Hematopoietic multipotent progenitor cell treated with erythropoietin and hydrocortisone succinate and interleukin-3 and kit ligand, for 8 days (in vitro differentiated cells): Measurements from ENCODE around the gene RIPPLY3.
A peak's percentile ranks its signal among the peaks of the same experiment; 100 is the strongest.
"Not testable (repeated sequence)": the region's sequence is repeated elsewhere in the genome, so short reads cannot be mapped to it uniquely, and the experiment has no call there.

Experiments used
- DNase-seq: peaks from one replicate; pipeline ENCODE4 v3.0.0-alpha.2; 2015

Gene RIPPLY3

DNA sequence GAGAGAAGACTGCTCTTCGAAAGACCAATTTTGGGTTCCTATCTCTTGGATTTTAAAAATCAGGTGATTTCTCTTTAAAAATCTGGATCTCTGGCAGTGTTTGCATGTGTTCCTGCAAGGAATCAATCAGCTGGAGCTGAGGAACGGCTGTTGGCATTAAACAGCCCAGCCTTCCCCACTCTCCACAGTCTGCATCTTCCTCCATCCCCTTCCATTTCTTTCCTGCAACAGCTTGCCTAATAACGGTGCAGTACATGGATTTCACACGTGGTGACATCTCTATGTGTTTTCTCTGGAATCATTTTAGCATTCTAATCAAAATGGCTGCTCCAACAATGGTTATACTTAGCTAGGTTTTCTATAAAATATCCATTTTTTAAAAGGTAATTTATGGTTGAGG is 20.0 kb downstream of the RIPPLY3 start:
- DNase-seq: no peak

DNA sequence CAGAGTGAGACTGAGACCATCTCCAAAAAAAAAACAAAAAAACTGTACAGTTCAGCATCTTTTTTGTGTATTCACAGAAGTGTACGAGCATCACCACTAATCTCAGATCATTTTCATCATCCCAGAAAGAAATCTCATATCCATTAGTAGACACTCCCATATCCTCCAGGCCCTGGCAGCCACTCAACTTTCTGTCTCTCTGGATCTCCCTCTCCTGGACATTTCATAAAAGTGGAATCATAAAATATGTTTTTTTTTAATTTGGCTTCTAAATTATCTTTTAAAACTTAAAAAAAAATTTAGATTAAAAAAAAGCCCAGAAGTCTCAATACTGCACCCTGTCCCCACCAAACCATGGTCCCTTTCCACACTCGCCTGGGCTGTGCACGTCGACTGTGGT is 22.1 kb downstream of the RIPPLY3 start:
- no peak for DNase-seq

DNA sequence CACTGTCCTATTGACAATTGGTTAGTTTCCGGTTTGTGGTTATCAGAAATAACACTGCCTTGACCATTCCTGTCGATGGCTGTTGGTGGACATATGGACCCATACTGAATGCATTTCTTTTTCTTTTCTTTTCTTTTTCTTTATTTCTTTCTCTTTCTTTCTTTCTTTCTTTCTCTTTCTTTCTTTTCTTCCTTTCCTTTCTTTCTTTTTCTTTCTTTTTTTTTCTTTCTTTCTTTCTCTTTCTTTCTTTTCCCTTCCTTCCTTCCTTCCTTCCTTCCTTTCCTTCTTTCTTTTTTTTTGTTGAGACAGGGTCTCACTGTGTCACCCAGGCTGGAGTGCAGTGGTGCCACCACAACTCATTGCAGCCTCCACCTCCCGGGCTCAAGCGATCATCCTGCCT is 24.4 kb downstream of the RIPPLY3 start:
- no peak for DNase-seq

DNA sequence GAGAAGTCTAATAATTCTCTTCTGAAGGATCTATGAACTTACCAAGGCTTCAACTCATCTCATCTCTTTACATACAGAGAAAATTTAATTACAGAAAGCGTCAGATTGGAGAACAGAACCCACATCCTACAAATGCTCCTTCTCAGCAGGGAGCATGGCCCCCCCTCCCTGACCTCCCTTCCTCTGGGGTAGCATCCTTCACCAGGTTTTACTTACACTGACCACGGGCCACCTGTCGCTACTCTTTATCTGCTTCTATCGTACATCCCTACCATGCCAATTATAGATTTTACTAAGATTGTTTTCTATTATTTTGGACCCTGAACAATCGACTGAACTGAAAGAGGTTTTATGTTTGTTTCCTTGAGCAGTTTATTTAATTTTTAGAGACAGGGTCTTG is 25.8 kb downstream of the RIPPLY3 start:
- DNase-seq: no peak

- no peak for DNase-seq
Observed at GRCh38 chr21:37032877-37033471, 26.5 kb downstream of the RIPPLY3 start.

DNA sequence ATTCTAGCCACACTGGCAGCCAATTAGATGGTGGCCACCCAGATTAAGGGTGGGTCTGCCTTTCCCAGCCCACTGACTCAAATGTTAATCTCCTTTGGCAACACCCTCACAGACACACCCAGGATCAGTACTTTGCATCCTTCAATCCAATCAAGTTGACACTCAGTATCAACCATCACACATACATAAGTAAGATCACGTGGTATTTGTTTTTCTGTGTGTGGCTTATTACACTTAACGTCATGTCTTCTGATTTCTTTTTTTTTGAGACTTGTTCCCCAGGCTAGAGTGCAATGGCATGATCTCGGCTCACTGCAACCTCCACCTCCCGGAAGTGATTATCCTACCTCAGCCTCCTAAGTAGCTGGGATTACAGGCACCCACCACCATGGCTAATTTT is 27.9 kb downstream of the RIPPLY3 start:
- DNase-seq: not testable (repeated sequence)

DNA sequence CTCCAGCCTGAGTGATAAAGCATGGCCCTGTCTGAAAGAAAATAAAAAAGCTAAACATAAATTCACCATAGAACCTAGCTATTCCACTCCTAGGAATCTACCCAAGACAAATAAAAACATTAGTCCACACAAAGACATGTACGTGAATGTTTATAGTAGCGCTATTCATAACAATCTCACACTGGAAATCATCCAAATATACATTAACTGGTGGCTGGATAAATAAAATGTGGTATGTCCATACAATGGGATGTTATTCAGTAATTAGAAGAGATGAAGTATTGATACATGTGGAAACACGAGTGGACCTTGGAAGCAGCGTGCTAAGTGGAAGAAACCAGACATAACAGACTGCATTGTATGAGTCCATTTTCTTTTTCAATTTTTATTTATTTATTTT is 29.7 kb downstream of the RIPPLY3 start:
- no peak for DNase-seq

DNA sequence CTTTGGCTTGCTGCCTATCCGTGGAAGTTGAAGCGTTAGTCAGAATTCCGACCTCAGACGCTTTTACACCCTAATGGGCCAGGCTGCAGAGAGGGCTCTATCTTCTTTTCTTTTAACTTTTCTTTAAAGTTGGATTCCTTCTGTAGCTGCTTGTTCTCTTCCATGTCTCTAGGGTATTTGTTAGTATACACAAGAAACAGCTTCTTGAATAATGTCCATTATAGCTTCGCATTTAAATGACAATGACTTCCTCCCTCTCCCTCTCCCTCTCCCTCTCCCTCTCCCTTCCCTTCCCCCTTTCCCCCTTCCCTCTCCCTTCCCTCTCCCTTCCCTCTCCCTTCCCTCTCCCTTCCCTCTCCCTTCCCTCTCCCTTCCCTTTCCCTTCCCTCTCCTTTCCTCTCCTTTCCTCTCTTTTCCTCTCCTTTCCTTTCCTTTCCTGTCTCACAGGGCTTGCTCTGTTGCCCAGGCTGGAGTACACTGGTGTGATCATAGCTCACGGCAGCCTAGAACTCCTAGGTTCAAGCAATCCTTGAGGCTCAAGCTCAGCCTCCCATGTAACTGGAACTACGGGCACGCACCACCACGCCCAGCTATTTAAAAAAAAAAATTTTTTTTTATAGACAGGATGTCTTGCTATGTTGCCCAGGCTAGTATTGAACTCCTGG is 33.0 kb downstream of the RIPPLY3 start:
- DNase-seq: no peak

- no peak for DNase-seq
Observed at GRCh38 chr21:37040212-37040611, 33.7 kb downstream of the RIPPLY3 start.

- no peak for DNase-seq
Observed at GRCh38 chr21:37041706-37042271, 35.3 kb downstream of the RIPPLY3 start.

DNA sequence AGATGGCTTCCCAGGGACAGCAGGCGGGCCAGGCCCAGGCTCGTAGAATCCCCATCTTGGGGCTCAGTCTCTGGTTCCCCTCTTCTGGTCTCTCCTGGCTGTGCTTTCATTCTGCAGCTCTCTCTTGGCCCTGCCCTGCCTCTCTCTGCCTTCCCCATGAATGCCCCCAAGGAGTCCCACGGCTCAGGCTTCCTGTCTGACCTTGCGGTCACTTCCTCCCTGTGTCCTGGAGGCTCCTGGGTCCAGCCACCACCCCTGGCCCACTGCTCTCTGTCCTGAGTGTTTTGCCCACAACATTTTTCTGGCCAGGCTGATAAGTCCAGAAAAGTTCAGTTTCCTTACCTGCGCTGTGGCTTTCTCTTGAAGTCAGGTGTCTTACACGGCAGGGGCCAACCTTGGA is 37.3 kb downstream of the RIPPLY3 start:
- no peak for DNase-seq

DNA sequence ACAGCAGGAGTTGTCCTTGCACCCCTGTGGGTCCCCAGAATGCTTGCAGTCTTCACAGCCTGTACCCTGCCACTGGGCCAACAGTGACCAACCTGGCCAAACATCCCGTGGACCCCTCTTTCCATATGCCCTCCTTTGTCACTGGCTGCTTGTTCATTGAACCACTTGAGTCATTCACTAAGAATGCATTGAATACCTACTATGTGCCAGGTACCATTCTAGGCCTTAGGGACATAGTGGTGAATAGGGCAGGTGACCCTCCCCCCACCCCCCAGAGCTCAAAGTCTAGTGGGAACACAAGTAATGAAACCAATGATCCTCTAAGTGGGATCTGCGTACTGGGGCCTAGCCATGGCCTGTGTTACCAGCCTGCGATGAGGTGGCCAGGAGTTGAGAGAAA is 38.1 kb downstream of the RIPPLY3 start:
- no peak for DNase-seq

- peak; percentile 11 for DNase-seq
Observed at GRCh38 chr21:37045149-37045548, 38.6 kb downstream of the RIPPLY3 start.

DNA sequence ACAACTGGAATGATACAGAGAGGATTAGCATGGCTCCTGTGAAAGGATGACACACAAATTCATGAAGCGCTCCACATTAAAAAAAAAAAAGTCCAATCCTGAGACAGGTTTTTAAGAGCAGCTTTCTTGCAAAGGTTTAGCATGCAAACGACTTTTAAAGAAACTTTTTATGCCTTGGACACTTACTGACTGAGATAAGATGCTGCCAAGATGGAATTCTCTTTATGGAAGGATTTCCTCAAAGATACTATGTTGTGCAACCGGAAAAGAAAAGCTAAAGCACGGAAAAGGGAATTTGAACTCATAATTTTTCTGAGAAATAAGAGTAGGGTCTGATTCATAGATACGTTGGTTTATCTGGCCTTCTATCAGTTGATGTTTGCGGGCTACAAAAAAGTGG is 39.1 kb downstream of the RIPPLY3 start:
- DNase-seq: no peak

GRCh38 chr21:37047079-37047478 is 40.6 kb downstream of the RIPPLY3 start:
- DNase-seq: no peak

DNA sequence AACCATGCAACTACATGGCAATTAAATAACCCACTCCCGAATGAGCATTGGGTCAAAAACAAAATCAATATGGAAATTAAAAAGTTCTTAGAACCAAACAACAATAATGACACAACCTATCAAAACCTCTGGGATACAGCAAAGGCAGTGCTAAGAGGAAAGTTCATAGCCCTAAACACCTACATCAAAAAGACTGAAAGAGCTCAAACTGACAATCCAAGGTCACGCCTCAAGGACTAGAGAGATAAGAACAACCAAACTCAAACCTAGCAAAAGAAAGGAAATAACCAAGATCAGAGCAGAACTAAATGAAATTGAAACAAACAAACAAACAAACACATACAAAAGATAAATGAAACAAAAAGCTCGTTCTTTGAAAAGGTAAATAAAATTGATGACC is 43.2 kb downstream of the RIPPLY3 start:
- not testable (repeated sequence) for DNase-seq

- DNase-seq: no peak
Observed at GRCh38 chr21:37055271-37055855, 48.9 kb downstream of the RIPPLY3 start.

DNA sequence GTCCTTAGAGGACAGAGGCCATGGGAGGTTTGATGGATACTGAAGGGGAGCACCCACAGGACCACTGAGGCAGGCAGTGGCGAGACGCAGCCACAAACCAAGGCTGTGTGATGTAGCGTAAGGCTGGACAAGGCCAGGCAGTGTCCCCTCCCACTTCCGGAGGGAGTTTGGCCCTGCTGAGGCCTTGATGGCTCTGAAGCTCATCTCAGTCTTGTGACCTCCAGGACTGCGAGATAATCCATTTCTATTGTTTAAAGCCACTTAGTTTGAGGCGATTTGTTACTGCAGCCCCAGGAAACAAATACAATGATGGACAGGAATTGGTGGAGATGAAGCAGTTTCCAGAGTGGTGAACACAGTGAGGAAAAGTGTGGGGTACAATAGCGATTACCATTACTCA is 51.1 kb downstream of the RIPPLY3 start:
- DNase-seq: no peak

DNA sequence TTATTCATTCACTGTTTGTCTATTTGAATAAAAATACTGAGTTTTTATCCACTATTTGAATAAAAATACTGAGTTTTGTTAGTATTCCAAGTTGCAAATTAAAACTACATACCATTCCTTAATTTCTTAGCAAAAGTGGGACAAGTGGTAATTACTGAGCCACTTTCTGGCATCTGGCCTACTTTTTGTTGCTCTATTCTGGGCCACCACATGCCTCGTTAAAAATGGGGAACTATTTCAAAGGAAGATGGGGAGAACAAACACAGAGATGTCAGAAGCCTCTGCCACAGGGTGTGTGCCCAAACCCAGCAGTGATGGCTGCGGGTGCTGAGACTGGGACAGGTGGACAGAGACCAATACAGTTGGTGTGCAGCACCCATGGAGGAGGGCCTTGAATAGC is 51.8 kb downstream of the RIPPLY3 start:
- DNase-seq: no peak

DNA sequence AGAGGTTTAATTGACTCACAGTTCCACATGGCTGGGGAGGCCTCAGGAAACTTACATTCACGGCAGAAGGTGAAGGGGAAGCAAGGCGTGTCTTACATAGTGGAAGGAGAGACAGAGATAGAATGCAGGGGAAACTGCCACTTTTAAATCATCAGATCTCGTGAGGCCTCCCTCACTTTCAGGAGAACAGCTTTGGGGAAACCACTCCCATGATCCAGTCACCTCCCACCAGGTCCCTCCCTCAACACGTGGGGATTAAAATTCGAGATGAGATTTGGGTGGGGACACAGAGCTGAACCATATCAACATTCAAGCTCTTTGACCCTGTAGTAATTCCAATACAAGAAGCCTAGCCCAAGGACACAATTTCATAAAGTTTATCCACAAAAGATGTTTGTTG is 52.7 kb downstream of the RIPPLY3 start:
- no peak for DNase-seq

DNA sequence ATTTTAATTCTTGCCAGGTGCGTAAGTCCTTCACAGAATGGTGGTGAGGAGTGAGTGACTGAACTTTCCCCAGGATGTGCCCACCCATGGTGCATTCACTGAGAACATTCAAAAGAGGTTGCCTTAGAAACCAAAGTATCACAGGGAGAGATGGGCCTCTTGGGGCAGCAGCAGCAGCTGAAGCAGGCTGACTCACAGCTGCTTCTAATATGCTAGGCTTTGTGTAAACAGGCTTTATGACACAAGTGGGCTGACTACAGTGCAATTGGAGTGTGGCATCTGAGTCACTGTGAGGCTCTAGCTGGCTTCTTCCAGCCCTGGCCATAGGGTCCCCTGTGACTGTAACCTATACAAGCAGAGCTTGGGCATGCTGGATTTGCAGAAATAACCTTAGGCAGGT is 53.8 kb downstream of the RIPPLY3 start:
- DNase-seq: no peak

DNA sequence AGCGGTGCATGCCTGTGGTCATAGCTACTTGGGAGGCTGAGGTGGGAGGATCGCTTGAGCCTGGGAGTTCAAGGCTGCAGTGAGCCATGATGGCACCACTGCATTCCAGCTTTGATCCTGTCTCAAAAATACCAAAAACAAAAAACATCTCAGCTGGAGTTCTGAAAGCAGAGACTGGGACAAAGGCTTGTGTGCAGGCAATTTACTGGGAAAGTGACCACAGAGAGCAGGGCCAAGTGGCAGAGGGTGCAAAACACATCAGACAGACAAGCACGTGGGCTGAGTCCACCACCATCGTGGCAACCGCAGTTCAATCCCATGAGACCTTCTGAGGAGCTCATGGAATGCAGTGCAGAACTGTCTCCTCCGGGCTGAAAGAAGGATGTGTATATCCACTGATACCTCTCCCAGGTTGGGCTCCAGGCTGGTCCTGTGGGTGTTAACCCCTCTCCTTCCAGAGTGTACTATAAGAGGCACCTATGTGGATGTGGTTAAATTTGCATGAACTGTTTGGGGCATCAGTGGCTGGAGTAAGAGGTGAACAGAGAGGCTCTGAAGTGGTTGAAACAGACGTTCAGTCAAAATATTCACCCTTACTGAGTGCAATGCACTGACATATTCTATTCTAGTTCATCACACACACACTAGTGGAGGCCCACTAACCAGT is 55.6 kb downstream of the RIPPLY3 start:
- no peak for DNase-seq

DNA sequence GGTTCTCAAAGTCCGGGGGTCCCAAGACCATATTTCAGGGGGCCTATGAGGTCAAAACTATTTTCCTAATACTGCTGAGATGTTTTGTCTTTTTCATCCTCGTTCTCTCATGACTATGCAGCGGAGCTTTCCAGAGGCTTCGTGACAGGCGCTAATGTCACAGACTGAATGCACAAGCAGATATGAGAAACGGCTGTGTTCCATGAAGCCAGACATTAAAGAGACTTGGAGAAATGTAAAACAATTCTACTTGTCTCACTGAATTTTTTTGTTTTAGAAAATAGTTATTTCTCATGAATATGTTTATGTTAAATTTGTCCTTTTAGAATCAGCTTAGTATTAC is 56.1 kb downstream of the RIPPLY3 start:
- DNase-seq: no peak

- DNase-seq: no peak
Observed at GRCh38 chr21:37063433-37063832, 56.9 kb downstream of the RIPPLY3 start.
